ENCODE data around the gene TET1. TPM values are rescaled to one million over a fixed set of nuclear protein-coding genes. Genes with fewer than 3 reads are reported as not detected.
"Not testable (repeated sequence)": the region's sequence is repeated elsewhere in the genome, so short reads cannot be mapped to it uniquely, and the experiment has no call there.

TET1 gene
- total RNA-seq, 1 experiment from 2014 or later = 53.4 TPM

DNA sequence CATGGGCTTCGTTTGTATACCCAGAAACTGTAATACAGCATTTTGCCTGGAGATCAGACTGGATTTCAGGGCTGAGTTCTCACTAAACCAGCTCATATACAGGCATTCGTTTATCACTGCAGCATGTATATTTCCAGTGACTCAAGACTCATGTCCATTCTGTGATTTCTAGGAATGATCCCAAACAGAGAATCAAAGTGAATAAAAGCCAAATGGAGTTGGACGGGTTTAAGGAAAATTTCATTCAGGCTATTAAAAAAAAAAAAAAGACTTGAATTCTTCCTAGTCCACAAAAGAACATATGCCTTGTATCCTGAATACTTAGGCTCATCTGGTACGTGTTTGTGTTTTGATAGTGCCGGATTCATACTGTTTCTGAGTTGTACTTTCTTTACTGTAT is 46.8 kb downstream of the TET1 start:
- H3K36me3 Mint-ChIP-seq (ENCODE audit: insufficient read depth in 1 of 3, low read depth in 3 of 3) = peaks cover 8 to 44% (median 34%) of the 10 kb centered on the region in 3 experiments; a peak in 6 of 7 replicates
- no peak overlapping the region for H3K4me3 Mint-ChIP-seq
- Histone ChIP-seq H2BK15ac (ENCODE audit: low read depth, low read length) (no peak overlapping the region), H3K4me2 (ENCODE audit: insufficient read depth, insufficient read length, low read length) (no peak overlapping the region), H3K23me2 (ENCODE audit: insufficient read length, low read depth, low read length, poor library complexity, severe bottlenecking) (no peaks in the 10 kb centered on the region), H2BK12ac (ENCODE audit: insufficient read length, low read depth, low read length) (no peak overlapping the region), H3K4me1 (ENCODE audit: insufficient read depth, low read length) (no peaks in the 10 kb centered on the region), H4K8ac (replicated peaks; ENCODE audit: insufficient read length, low read depth, low read length) (no peak overlapping the region), H3T11ph (ENCODE audit: low read length) (no peak overlapping the region), H3K14ac (ENCODE audit: insufficient read depth, low read length) (no peak overlapping the region), H2AFZ (ENCODE audit: low read length) (no peak overlapping the region), H3K79me1 (ENCODE audit: insufficient read depth, low read depth, low read length, poor library complexity, severe bottlenecking) (no peaks in the 10 kb centered on the region), H3K27ac (ENCODE audit: insufficient read length, low read depth, low read length) (no peak overlapping the region), H2BK20ac (ENCODE audit: low read depth, low read length, poor library complexity, severe bottlenecking) (no peak overlapping the region), H3K9me3 (ENCODE audit: control insufficient read depth, low read depth, low read length) (no peaks in the 10 kb centered on the region), H3K23ac (ENCODE audit: insufficient read length, low read depth, low read length) (no peak overlapping the region), H2BK5ac (ENCODE audit: insufficient read length, low read length) (no peak overlapping the region), H2BK120ac (ENCODE audit: low read depth, low read length, poor library complexity, severe bottlenecking) (no peak overlapping the region), H2AK5ac (ENCODE audit: insufficient read length, low read length) (no peak overlapping the region), H3K4ac (ENCODE audit: low read depth, low read length) (no peak overlapping the region), H3K9ac (ENCODE audit: extremely low read depth, insufficient read length, low read length) (no peak overlapping the region), H3K18ac (ENCODE audit: insufficient read length, low read depth, low read length) (no peak overlapping the region), H3K79me2 (ENCODE audit: insufficient read depth, low read length) (peaks cover under 1% of the 10 kb centered on the region; the same call in 1 of the 2 replicates), H3K56ac (ENCODE audit: insufficient read length, low read depth, low read length) (no peak overlapping the region), H4K91ac (ENCODE audit: insufficient read length, low read depth, low read length) (no peak overlapping the region), H4K5ac (ENCODE audit: insufficient read length, low read depth, low read length) (no peak overlapping the region), H4K20me1 (ENCODE audit: control insufficient read depth, insufficient read depth, insufficient read length) (no peaks in the 10 kb centered on the region), H3K27me3 (ENCODE audit: insufficient read depth, low read length) (no peaks in the 10 kb centered on the region)
- no peaks in the 10 kb centered on the region for H3K27me3 Mint-ChIP-seq (ENCODE audit: low read depth)
- no peak for TF ChIP-seq CTCF (conservative IDR thresholded peaks at IDR 0.05)
- WGBS (ENCODE audit: extremely low coverage, insufficient read length, low lambda C conversion rate) = no CpG with 5 or more reads among the region's 5 CpGs
- peaks cover 18 to 29% of the 10 kb centered on the region in 2 experiments for H3K4me1 Mint-ChIP-seq
- no peaks in the 10 kb centered on the region for H3K9me3 Mint-ChIP-seq
- DNase-seq = no peak
- no peak overlapping the region; a peak in 1 of 7 replicates for H3K27ac Mint-ChIP-seq

GRCh38 chr10:68610023-68610422 is 49.9 kb downstream of the TET1 start:
- not testable (repeated sequence) for H2BK15ac ChIP-seq (ENCODE audit: low read depth, low read length); H3K27ac ChIP-seq (ENCODE audit: insufficient read length, low read depth, low read length); H3T11ph ChIP-seq (ENCODE audit: low read length); H4K91ac ChIP-seq (ENCODE audit: insufficient read length, low read depth, low read length); H3K4me1 ChIP-seq (ENCODE audit: insufficient read depth, low read length); H3K18ac ChIP-seq (ENCODE audit: insufficient read length, low read depth, low read length); H3K56ac ChIP-seq (ENCODE audit: insufficient read length, low read depth, low read length); H2AK5ac ChIP-seq (ENCODE audit: insufficient read length, low read length); DNase-seq; H2BK12ac ChIP-seq (ENCODE audit: insufficient read length, low read depth, low read length); H3K4me1 Mint-ChIP-seq; H3K4me2 ChIP-seq (ENCODE audit: insufficient read depth, insufficient read length, low read length); H2AFZ ChIP-seq (ENCODE audit: low read length); H3K14ac ChIP-seq (ENCODE audit: insufficient read depth, low read length); H3K9me3 ChIP-seq (ENCODE audit: control insufficient read depth, low read depth, low read length); H3K27ac Mint-ChIP-seq; H3K9ac ChIP-seq (ENCODE audit: extremely low read depth, insufficient read length, low read length); H3K23me2 ChIP-seq (ENCODE audit: insufficient read length, low read depth, low read length, poor library complexity, severe bottlenecking); H2BK120ac ChIP-seq (ENCODE audit: low read depth, low read length, poor library complexity, severe bottlenecking); H3K79me1 ChIP-seq (ENCODE audit: insufficient read depth, low read depth, low read length, poor library complexity, severe bottlenecking); H3K9me3 Mint-ChIP-seq; H2BK5ac ChIP-seq (ENCODE audit: insufficient read length, low read length); H2BK20ac ChIP-seq (ENCODE audit: low read depth, low read length, poor library complexity, severe bottlenecking); H3K27me3 Mint-ChIP-seq (ENCODE audit: low read depth); H3K4ac ChIP-seq (ENCODE audit: low read depth, low read length); H3K79me2 ChIP-seq (ENCODE audit: insufficient read depth, low read length); H3K4me3 Mint-ChIP-seq; H4K5ac ChIP-seq (ENCODE audit: insufficient read length, low read depth, low read length); H4K20me1 ChIP-seq (ENCODE audit: control insufficient read depth, insufficient read depth, insufficient read length); H3K27me3 ChIP-seq (ENCODE audit: insufficient read depth, low read length); H3K23ac ChIP-seq (ENCODE audit: insufficient read length, low read depth, low read length); H4K8ac ChIP-seq (replicated peaks; ENCODE audit: insufficient read length, low read depth, low read length)
- no CpG with 5 or more reads among the region's 10 CpGs for WGBS (ENCODE audit: extremely low coverage, insufficient read length, low lambda C conversion rate)
- peaks cover 2 to 30% (median 22%) of the 10 kb centered on the region in 3 experiments; a peak in 6 of 7 replicates for H3K36me3 Mint-ChIP-seq (ENCODE audit: insufficient read depth in 1 of 3, low read depth in 3 of 3)
